ENCODE results near the gene STK33. TPM values are rescaled to one million over a fixed set of nuclear protein-coding genes. Genes with fewer than 3 reads are reported as not detected.

Gene STK33
- total and polyA plus RNA-seq, 4 experiments from 2014 or later = not detected

- peaks cover 0 to 2% of the 10 kb centered on the region in 2 donors for H3K27me3 Mint-ChIP-seq
- Histone ChIP-seq H3K27me3 (ENCODE audit: insufficient read depth, low read length) (no peaks in the 10 kb centered on the region), H3K36me3 (ENCODE audit: insufficient read depth, low read length) (no peaks in the 10 kb centered on the region), H3K27ac (ENCODE audit: low read depth, low read length) (no peak overlapping the region), H3K4me1 (ENCODE audit: insufficient read depth, low read length) (no peaks in the 10 kb centered on the region), H3K9me3 (ENCODE audit: control insufficient read depth in 1 of 2, low read length in 2 of 2) (no peaks in the 10 kb centered on the region), H3K4me3 (ENCODE audit: low read length in 2 of 2) (no peak overlapping the region)
- no peak overlapping the region for H3K27ac Mint-ChIP-seq
- no peaks in the 10 kb centered on the region for H3K9me3 Mint-ChIP-seq
- intact Hi-C loops (cut with micrococcal nuclease) = no loop called here
- H3K4me3 Mint-ChIP-seq = no peak overlapping the region
- ChIA-PET CTCF (ENCODE audit: partially characterized antibody) (no interaction called here), POLR2A (ENCODE audit: partially characterized antibody) (no interaction called here)
- H3K36me3 Mint-ChIP-seq = no peaks in the 10 kb centered on the region
- DNase-seq = no peak
- H3K4me1 Mint-ChIP-seq = no peaks in the 10 kb centered on the region
Measured at GRCh38 chr11:8361206-8361605, 232.8 kb downstream of the STK33 start.

GRCh38 chr11:8360086-8360828 is 233.8 kb downstream of the STK33 start:
- no peaks in the 10 kb centered on the region for H3K36me3 Mint-ChIP-seq

GRCh38 chr11:8359521-8359920 is 234.5 kb downstream of the STK33 start:
- Mint-ChIP-seq H3K36me3 (no peaks in the 10 kb centered on the region), H3K4me1 (peaks cover 0 to 5% (median under 1%) of the 10 kb centered on the region in 4 donors), H3K27ac (no peak overlapping the region), H3K4me3 (no peak overlapping the region), H3K9me3 (no peaks in the 10 kb centered on the region), H3K27me3 (peaks cover 0 to 3% of the 10 kb centered on the region in 2 donors)
- Histone ChIP-seq H3K4me1 (ENCODE audit: insufficient read depth, low read length) (no peaks in the 10 kb centered on the region), H3K9me3 (ENCODE audit: control insufficient read depth in 1 of 2, low read length in 2 of 2) (no peaks in the 10 kb centered on the region), H3K27ac (ENCODE audit: low read depth, low read length) (no peak overlapping the region), H3K36me3 (ENCODE audit: insufficient read depth, low read length) (no peaks in the 10 kb centered on the region), H3K4me3 (ENCODE audit: low read length in 2 of 2) (no peak overlapping the region), H3K27me3 (ENCODE audit: insufficient read depth, low read length) (no peaks in the 10 kb centered on the region)
- no peak for DNase-seq
- CTCF ChIA-PET (ENCODE audit: partially characterized antibody) = no interaction called here
- POLR2A ChIA-PET (ENCODE audit: partially characterized antibody) = no interaction called here
- intact Hi-C loops (cut with micrococcal nuclease) = no loop called here

More at GRCh38 chr11:8360086-8360828, 233.8 kb downstream of the STK33 start:
- no peak overlapping the region for H3K27ac Mint-ChIP-seq
- Histone ChIP-seq H3K36me3 (ENCODE audit: insufficient read depth, low read length) (no peaks in the 10 kb centered on the region), H3K27ac (ENCODE audit: low read depth, low read length) (no peak overlapping the region), H3K4me3 (ENCODE audit: low read length in 2 of 2) (no peak overlapping the region), H3K27me3 (ENCODE audit: insufficient read depth, low read length) (no peaks in the 10 kb centered on the region), H3K9me3 (ENCODE audit: control insufficient read depth in 1 of 2, low read length in 2 of 2) (no peaks in the 10 kb centered on the region), H3K4me1 (ENCODE audit: insufficient read depth, low read length) (no peaks in the 10 kb centered on the region)
- intact Hi-C loops (cut with micrococcal nuclease) = no loop called here
- no peak for DNase-seq
- CTCF ChIA-PET (ENCODE audit: partially characterized antibody) = no interaction called here
- H3K4me1 Mint-ChIP-seq = no peaks in the 10 kb centered on the region
- H3K27me3 Mint-ChIP-seq = peaks cover 0 to 3% of the 10 kb centered on the region in 2 donors
- no peak overlapping the region for H3K4me3 Mint-ChIP-seq
- POLR2A ChIA-PET (ENCODE audit: partially characterized antibody) = no interaction called here
- H3K9me3 Mint-ChIP-seq = no peaks in the 10 kb centered on the region

GRCh38 chr11:8357891-8358566 is 236.0 kb downstream of the STK33 start:
- intact Hi-C loops (cut with micrococcal nuclease) = no loop called here
- Mint-ChIP-seq H3K9me3 (no peaks in the 10 kb centered on the region), H3K4me3 (no peak overlapping the region), H3K4me1 (peaks cover 0 to 5% (median 2%) of the 10 kb centered on the region in 4 donors), H3K27ac (no peak overlapping the region), H3K27me3 (peaks cover 4 to 11% of the 10 kb centered on the region in 2 donors), H3K36me3 (no peaks in the 10 kb centered on the region)
- ChIA-PET POLR2A (ENCODE audit: partially characterized antibody) (no interaction called here), CTCF (ENCODE audit: partially characterized antibody) (no interaction called here)
- H3K27me3 ChIP-seq (ENCODE audit: insufficient read depth, low read length) = no peaks in the 10 kb centered on the region
- H3K4me1 ChIP-seq (ENCODE audit: insufficient read depth, low read length) = no peaks in the 10 kb centered on the region
- no peaks in the 10 kb centered on the region for H3K36me3 ChIP-seq (ENCODE audit: insufficient read depth, low read length)
- H3K27ac ChIP-seq (ENCODE audit: low read depth, low read length) = no peak overlapping the region
- no peak for DNase-seq
- no peak overlapping the region for H3K4me3 ChIP-seq (ENCODE audit: low read length in 2 of 2)
- H3K9me3 ChIP-seq (ENCODE audit: control insufficient read depth in 1 of 2, low read length in 2 of 2) = no peaks in the 10 kb centered on the region

GRCh38 chr11:8357505-8357888 is 236.5 kb downstream of the STK33 start:
- no peaks in the 10 kb centered on the region for H3K9me3 Mint-ChIP-seq
- DNase-seq = no peak
- no peak overlapping the region for H3K27ac ChIP-seq (ENCODE audit: low read depth, low read length)
- H3K4me1 ChIP-seq (ENCODE audit: insufficient read depth, low read length) = no peaks in the 10 kb centered on the region
- H3K4me1 Mint-ChIP-seq = peaks cover 0 to 5% (median 2%) of the 10 kb centered on the region in 4 donors
- H3K27me3 ChIP-seq (ENCODE audit: insufficient read depth, low read length) = no peaks in the 10 kb centered on the region
- peaks cover 4 to 11% of the 10 kb centered on the region in 2 donors for H3K27me3 Mint-ChIP-seq
- no peak overlapping the region for H3K4me3 Mint-ChIP-seq
- CTCF ChIA-PET (ENCODE audit: partially characterized antibody) = no interaction called here
- POLR2A ChIA-PET (ENCODE audit: partially characterized antibody) = no interaction called here
- no peaks in the 10 kb centered on the region for H3K36me3 ChIP-seq (ENCODE audit: insufficient read depth, low read length)
- H3K27ac Mint-ChIP-seq = no peak overlapping the region
- H3K36me3 Mint-ChIP-seq = no peaks in the 10 kb centered on the region
- H3K4me3 ChIP-seq (ENCODE audit: low read length in 2 of 2) = no peak overlapping the region
- intact Hi-C loops (cut with micrococcal nuclease) = no loop called here
- no peaks in the 10 kb centered on the region for H3K9me3 ChIP-seq (ENCODE audit: control insufficient read depth in 1 of 2, low read length in 2 of 2)

GRCh38 chr11:8356721-8357504 is 237.1 kb downstream of the STK33 start:
- Histone ChIP-seq H3K36me3 (ENCODE audit: insufficient read depth, low read length) (no peaks in the 10 kb centered on the region), H3K4me3 (ENCODE audit: low read length in 2 of 2) (no peak overlapping the region), H3K9me3 (ENCODE audit: control insufficient read depth in 1 of 2, low read length in 2 of 2) (no peaks in the 10 kb centered on the region), H3K27me3 (ENCODE audit: insufficient read depth, low read length) (no peaks in the 10 kb centered on the region), H3K4me1 (ENCODE audit: insufficient read depth, low read length) (no peaks in the 10 kb centered on the region), H3K27ac (ENCODE audit: low read depth, low read length) (no peak overlapping the region)
- Mint-ChIP-seq H3K36me3 (no peaks in the 10 kb centered on the region), H3K27me3 (peaks cover 4 to 11% of the 10 kb centered on the region in 2 donors), H3K4me3 (no peak overlapping the region), H3K9me3 (no peaks in the 10 kb centered on the region), H3K27ac (no peak overlapping the region), H3K4me1 (peaks cover 0 to 5% (median 2%) of the 10 kb centered on the region in 4 donors)
- DNase-seq = no peak
- intact Hi-C loops (cut with micrococcal nuclease) = no loop called here
- POLR2A ChIA-PET (ENCODE audit: partially characterized antibody) = no interaction called here
- CTCF ChIA-PET (ENCODE audit: partially characterized antibody) = no interaction called here

- no peaks in the 10 kb centered on the region for H3K9me3 ChIP-seq (ENCODE audit: control insufficient read depth in 1 of 2, low read length in 2 of 2)
- H3K27me3 Mint-ChIP-seq = peaks cover 4 to 11% of the 10 kb centered on the region in 2 donors
- intact Hi-C loops (cut with micrococcal nuclease) = no loop called here
- H3K36me3 Mint-ChIP-seq = no peaks in the 10 kb centered on the region
- H3K36me3 ChIP-seq (ENCODE audit: insufficient read depth, low read length) = no peaks in the 10 kb centered on the region
- peaks cover 0 to 5% (median 2%) of the 10 kb centered on the region in 4 donors for H3K4me1 Mint-ChIP-seq
- no peaks in the 10 kb centered on the region for H3K9me3 Mint-ChIP-seq
- DNase-seq = no peak
- POLR2A ChIA-PET (ENCODE audit: partially characterized antibody) = no interaction called here
- H3K27ac ChIP-seq (ENCODE audit: low read depth, low read length) = no peak overlapping the region
- H3K4me3 Mint-ChIP-seq = no peak overlapping the region
- no peaks in the 10 kb centered on the region for H3K4me1 ChIP-seq (ENCODE audit: insufficient read depth, low read length)
- H3K4me3 ChIP-seq (ENCODE audit: low read length in 2 of 2) = no peak overlapping the region
- CTCF ChIA-PET (ENCODE audit: partially characterized antibody) = no interaction called here
- no peak overlapping the region for H3K27ac Mint-ChIP-seq
- H3K27me3 ChIP-seq (ENCODE audit: insufficient read depth, low read length) = no peaks in the 10 kb centered on the region
Measured at GRCh38 chr11:8356216-8356615, 237.8 kb downstream of the STK33 start.
